ENCODE data around the gene PM20D2. TPM values are rescaled to one million over a fixed set of nuclear protein-coding genes. Genes with fewer than 3 reads are reported as not detected.

The PM20D2 gene
- total RNA-seq, 2 donors from 2014 or later = 11.6 to 17.6 TPM

- H3K4me3 Mint-ChIP-seq = no peak overlapping the region
- peaks cover 2 to 5% of the 10 kb centered on the region in 2 donors for H3K9me3 Mint-ChIP-seq
- no peak overlapping the region for H3K27ac Mint-ChIP-seq
- no peak for DNase-seq
- no peak for ATAC-seq (replicated peaks in 1 of 2)
- H3K36me3 Mint-ChIP-seq (ENCODE audit: insufficient read depth in 2 of 2) = peaks cover 0 to 7% of the 10 kb centered on the region in 2 donors
- no peaks in the 10 kb centered on the region for H3K27me3 Mint-ChIP-seq (ENCODE audit: low read depth)
- no peaks in the 10 kb centered on the region for H3K4me1 Mint-ChIP-seq (ENCODE audit: low read depth)
Measured at GRCh38 chr6:89131599-89131998, 14.3 kb upstream of the PM20D2 start.

GRCh38 chr6:89132057-89132456, 13.8 kb upstream of the PM20D2 start:
- Mint-ChIP-seq H3K9me3 (peaks cover 2 to 5% of the 10 kb centered on the region in 2 donors), H3K4me3 (no peak overlapping the region)

GRCh38 chr6:89133981-89134380, 11.9 kb upstream of the PM20D2 start:
- no peaks in the 10 kb centered on the region for H3K9me3 Mint-ChIP-seq
- no peak overlapping the region for H3K4me3 Mint-ChIP-seq
- H3K4me1 Mint-ChIP-seq (ENCODE audit: low read depth) = no peaks in the 10 kb centered on the region
- DNase-seq (no peak), ATAC-seq (replicated peaks in 1 of 2) (no peak)
- H3K27me3 Mint-ChIP-seq (ENCODE audit: low read depth) = no peaks in the 10 kb centered on the region
- peaks cover 0 to under 1% of the 10 kb centered on the region in 2 donors for H3K36me3 Mint-ChIP-seq (ENCODE audit: insufficient read depth in 2 of 2)
- no peak overlapping the region for H3K27ac Mint-ChIP-seq

More at GRCh38 chr6:89132057-89132456, 13.8 kb upstream of the PM20D2 start:
- H3K36me3 Mint-ChIP-seq (ENCODE audit: insufficient read depth in 2 of 2) = peaks cover 0 to 7% of the 10 kb centered on the region in 2 donors
- no peaks in the 10 kb centered on the region for H3K27me3 Mint-ChIP-seq (ENCODE audit: low read depth)
- DNase-seq (no peak), ATAC-seq (replicated peaks in 1 of 2) (no peak)
- H3K27ac Mint-ChIP-seq = no peak overlapping the region
- H3K4me1 Mint-ChIP-seq (ENCODE audit: low read depth) = no peaks in the 10 kb centered on the region

GRCh38 chr6:89134723-89135122, 11.1 kb upstream of the PM20D2 start:
- no peak for DNase-seq
- Mint-ChIP-seq H3K36me3 (ENCODE audit: insufficient read depth in 2 of 2) (no peaks in the 10 kb centered on the region), H3K4me1 (ENCODE audit: low read depth) (no peaks in the 10 kb centered on the region), H3K27me3 (ENCODE audit: low read depth) (no peaks in the 10 kb centered on the region), H3K4me3 (no peak overlapping the region), H3K27ac (no peak overlapping the region), H3K9me3 (no peaks in the 10 kb centered on the region)
- ATAC-seq (replicated peaks in 1 of 2) = no peak

GRCh38 chr6:89138173-89138572, 7.7 kb upstream of the PM20D2 start:
- H3K9me3 Mint-ChIP-seq = no peaks in the 10 kb centered on the region
- H3K4me1 Mint-ChIP-seq (ENCODE audit: low read depth) = no peaks in the 10 kb centered on the region
- ATAC-seq (replicated peaks in 1 of 2) (no peak), DNase-seq (no peak)
- peak overlapping the region; percentile 8 for H3K27ac Mint-ChIP-seq
- no peaks in the 10 kb centered on the region for H3K27me3 Mint-ChIP-seq (ENCODE audit: low read depth)
- H3K4me3 Mint-ChIP-seq = no peak overlapping the region
- H3K36me3 Mint-ChIP-seq (ENCODE audit: insufficient read depth in 2 of 2) = no peaks in the 10 kb centered on the region

GRCh38 chr6:89139509-89140346, 6.1 kb upstream of the PM20D2 start:
- no peak overlapping the region for H3K4me3 Mint-ChIP-seq
- H3K27me3 Mint-ChIP-seq (ENCODE audit: low read depth) = no peaks in the 10 kb centered on the region
- ATAC-seq (replicated peaks in 1 of 2) = no peak
- no peaks in the 10 kb centered on the region for H3K9me3 Mint-ChIP-seq
- peaks cover 6% of the 10 kb centered on the region for H3K4me1 Mint-ChIP-seq (ENCODE audit: low read depth)
- no peaks in the 10 kb centered on the region for H3K36me3 Mint-ChIP-seq (ENCODE audit: insufficient read depth in 2 of 2)
- DNase-seq = no peak
- no peak overlapping the region for H3K27ac Mint-ChIP-seq

GRCh38 chr6:89140347-89141156, 5.3 kb upstream of the PM20D2 start:
- H3K4me1 Mint-ChIP-seq (ENCODE audit: low read depth) = peaks cover 11% of the 10 kb centered on the region
- H3K27ac Mint-ChIP-seq = no peak overlapping the region
- DNase-seq (no peak), ATAC-seq (replicated peaks in 1 of 2) (no peak)
- H3K27me3 Mint-ChIP-seq (ENCODE audit: low read depth) = no peaks in the 10 kb centered on the region
- no peak overlapping the region for H3K4me3 Mint-ChIP-seq
- peaks cover under 1% of the 10 kb centered on the region in 2 donors for H3K36me3 Mint-ChIP-seq (ENCODE audit: insufficient read depth in 2 of 2)
- no peaks in the 10 kb centered on the region for H3K9me3 Mint-ChIP-seq

- no peak overlapping the region for H3K4me3 Mint-ChIP-seq
- H3K36me3 Mint-ChIP-seq (ENCODE audit: insufficient read depth in 2 of 2) = peaks cover 7 to 10% of the 10 kb centered on the region in 2 donors
- no peak overlapping the region for H3K27ac Mint-ChIP-seq
- peaks cover 36% of the 10 kb centered on the region for H3K4me1 Mint-ChIP-seq (ENCODE audit: low read depth)
- no peaks in the 10 kb centered on the region for H3K9me3 Mint-ChIP-seq
- ATAC-seq (replicated peaks in 1 of 2) (no peak), DNase-seq (no peak)
- H3K27me3 Mint-ChIP-seq (ENCODE audit: low read depth) = no peaks in the 10 kb centered on the region
Measured at GRCh38 chr6:89144354-89144906, 1.4 kb upstream of the PM20D2 start.

- DNase-seq = peak; percentile 36 to 47
- H3K36me3 Mint-ChIP-seq (ENCODE audit: insufficient read depth in 2 of 2) = peaks cover 7 to 11% of the 10 kb centered on the region in 2 donors
- H3K27ac Mint-ChIP-seq = peak overlapping the region; percentile 99
- H3K4me3 Mint-ChIP-seq = peak overlapping the region; percentile 96 to 100
- no peaks in the 10 kb centered on the region for H3K9me3 Mint-ChIP-seq
- peaks cover 40% of the 10 kb centered on the region for H3K4me1 Mint-ChIP-seq (ENCODE audit: low read depth)
- H3K27me3 Mint-ChIP-seq (ENCODE audit: low read depth) = no peaks in the 10 kb centered on the region
- ATAC-seq (replicated peaks in 1 of 2) = peak; percentile 72 to 76
Measured at GRCh38 chr6:89145091-89145955, 532 bp upstream of the PM20D2 start.

- peak overlapping the region; percentile 66 for H3K27ac Mint-ChIP-seq
- no peaks in the 10 kb centered on the region for H3K9me3 Mint-ChIP-seq
- H3K4me1 Mint-ChIP-seq (ENCODE audit: low read depth) = peaks cover 40% of the 10 kb centered on the region
- H3K36me3 Mint-ChIP-seq (ENCODE audit: insufficient read depth in 2 of 2) = peaks cover 7 to 14% of the 10 kb centered on the region in 2 donors
- peak overlapping the region; percentile 85 to 96 for H3K4me3 Mint-ChIP-seq
- H3K27me3 Mint-ChIP-seq (ENCODE audit: low read depth) = no peaks in the 10 kb centered on the region
- ATAC-seq (replicated peaks in 1 of 2) = no peak
- DNase-seq = peak; percentile 45 to 48
Measured at GRCh38 chr6:89146718-89147700, 1.2 kb downstream of the PM20D2 start.

- peaks cover 7 to 14% of the 10 kb centered on the region in 2 donors for H3K36me3 Mint-ChIP-seq (ENCODE audit: insufficient read depth in 2 of 2)
- H3K4me1 Mint-ChIP-seq (ENCODE audit: low read depth) = peaks cover 40% of the 10 kb centered on the region
- no peak overlapping the region for H3K27ac Mint-ChIP-seq
- H3K27me3 Mint-ChIP-seq (ENCODE audit: low read depth) = no peaks in the 10 kb centered on the region
- no peaks in the 10 kb centered on the region for H3K9me3 Mint-ChIP-seq
- peak; percentile 19 to 47 for DNase-seq
- no peak for ATAC-seq (replicated peaks in 1 of 2)
- peak overlapping the region; percentile 56 to 63 for H3K4me3 Mint-ChIP-seq
Measured at GRCh38 chr6:89148016-89148750, 2.3 kb downstream of the PM20D2 start.
